IMR-90 (cell line): ENCODE measurements around the gene RIIAD1.

Source experiments
- BHLHE40 ChIP-seq: fragments of 150-350 bp; IDR thresholded peaks from 2 replicates; pipeline ENCODE4 v1.6.1; 2016; ENCODE audit warnings: mild to moderate bottlenecking, low read depth, low read length
- CEBPB ChIP-seq: IDR thresholded peaks from 2 replicates; pipeline ENCODE4 v1.6.1; 2012; ENCODE audit warnings: low read depth, low read length, improper control_type of control experiment
- CHD1 ChIP-seq: IDR thresholded peaks from 2 replicates; pipeline ENCODE4 v1.6.1; 2012; ENCODE audit warnings: low read depth, low read length, improper control_type of control experiment
- FOS ChIP-seq: fragments of 150-350 bp; IDR thresholded peaks from 2 replicates; pipeline ENCODE4 v1.6.1; 2016; ENCODE audit warnings: low read depth, low read length
- MAZ ChIP-seq: IDR thresholded peaks from 2 replicates; pipeline ENCODE4 v1.6.1; 2012; ENCODE audit warnings: low read depth, mild to moderate bottlenecking, low read length, improper control_type of control experiment, moderate library complexity, borderline replicate concordance
- MXI1 ChIP-seq: IDR thresholded peaks from 2 replicates; pipeline ENCODE4 v1.6.1; 2012; ENCODE audit warnings: low read depth, mild to moderate bottlenecking, low read length, moderate library complexity, borderline replicate concordance
- POLR2A ChIP-seq: IDR thresholded peaks from 2 replicates; pipeline ENCODE4 v1.6.1; 2012; ENCODE audit warnings: mild to moderate bottlenecking, low read depth, low read length
- RCOR1 ChIP-seq: IDR thresholded peaks from 2 replicates; pipeline ENCODE4 v1.6.1; 2012; ENCODE audit warnings: mild to moderate bottlenecking, low read length, improper control_type of control experiment; ENCODE audit not compliant: insufficient replicate concordance
- RFX5 ChIP-seq: IDR thresholded peaks from 2 replicates; pipeline ENCODE4 v1.8.0; 2012; ENCODE audit warnings: low read depth, mild to moderate bottlenecking, low read length, moderate library complexity
- SMC3 ChIP-seq: fragments of 150-350 bp; IDR thresholded peaks from 2 replicates; pipeline ENCODE4 v1.6.1; 2016; ENCODE audit warnings: low read depth, mild to moderate bottlenecking, antibody characterized with exemption, low read length, moderate library complexity
- TF ChIP-seq, protein P1 (sequence below): conservative IDR thresholded peaks from 2 replicates; pipeline ENCODE4 v1.5.1; 2012; ENCODE audit warnings: mild to moderate bottlenecking, low read depth, low read length, improper control_type of control experiment
- TF ChIP-seq, protein P2 (sequence below): fragments of 150-350 bp; IDR thresholded peaks from 2 replicates; pipeline ENCODE4 v1.6.1; 2017; ENCODE audit warnings: mild to moderate bottlenecking, antibody characterized with exemption, low read length, low read depth

GRCh38 chr1:151714820-151715725 is 6.2 kb upstream of the RIIAD1 start:
- TF ChIP-seq POLR2A: no peak
- TF ChIP-seq, protein P1, sequence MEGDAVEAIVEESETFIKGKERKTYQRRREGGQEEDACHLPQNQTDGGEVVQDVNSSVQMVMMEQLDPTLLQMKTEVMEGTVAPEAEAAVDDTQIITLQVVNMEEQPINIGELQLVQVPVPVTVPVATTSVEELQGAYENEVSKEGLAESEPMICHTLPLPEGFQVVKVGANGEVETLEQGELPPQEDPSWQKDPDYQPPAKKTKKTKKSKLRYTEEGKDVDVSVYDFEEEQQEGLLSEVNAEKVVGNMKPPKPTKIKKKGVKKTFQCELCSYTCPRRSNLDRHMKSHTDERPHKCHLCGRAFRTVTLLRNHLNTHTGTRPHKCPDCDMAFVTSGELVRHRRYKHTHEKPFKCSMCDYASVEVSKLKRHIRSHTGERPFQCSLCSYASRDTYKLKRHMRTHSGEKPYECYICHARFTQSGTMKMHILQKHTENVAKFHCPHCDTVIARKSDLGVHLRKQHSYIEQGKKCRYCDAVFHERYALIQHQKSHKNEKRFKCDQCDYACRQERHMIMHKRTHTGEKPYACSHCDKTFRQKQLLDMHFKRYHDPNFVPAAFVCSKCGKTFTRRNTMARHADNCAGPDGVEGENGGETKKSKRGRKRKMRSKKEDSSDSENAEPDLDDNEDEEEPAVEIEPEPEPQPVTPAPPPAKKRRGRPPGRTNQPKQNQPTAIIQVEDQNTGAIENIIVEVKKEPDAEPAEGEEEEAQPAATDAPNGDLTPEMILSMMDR: no peak
- no peak for TF ChIP-seq BHLHE40
- TF ChIP-seq CHD1: no peak
- no peak for TF ChIP-seq RCOR1
- no peak for TF ChIP-seq SMC3
- TF ChIP-seq, protein P2, sequence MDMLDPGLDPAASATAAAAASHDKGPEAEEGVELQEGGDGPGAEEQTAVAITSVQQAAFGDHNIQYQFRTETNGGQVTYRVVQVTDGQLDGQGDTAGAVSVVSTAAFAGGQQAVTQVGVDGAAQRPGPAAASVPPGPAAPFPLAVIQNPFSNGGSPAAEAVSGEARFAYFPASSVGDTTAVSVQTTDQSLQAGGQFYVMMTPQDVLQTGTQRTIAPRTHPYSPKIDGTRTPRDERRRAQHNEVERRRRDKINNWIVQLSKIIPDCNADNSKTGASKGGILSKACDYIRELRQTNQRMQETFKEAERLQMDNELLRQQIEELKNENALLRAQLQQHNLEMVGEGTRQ: no peak
- TF ChIP-seq FOS: no peak
- TF ChIP-seq MAZ: no peak
- TF ChIP-seq MXI1: no peak
- no peak for TF ChIP-seq CEBPB
- TF ChIP-seq RFX5: no peak
